GM12878 (cell line): Measurements from ENCODE around the gene ADCY5.
A peak's percentile ranks its signal among the peaks of the same experiment; 100 is the strongest.

Source experiments
- BCL11A ChIP-seq: IDR thresholded peaks from 2 replicates; pipeline ENCODE4 v1.6.1; 2011; ENCODE audit warnings: low read depth, low read length
- CBX5 ChIP-seq: sonication (generic); IDR thresholded peaks from 2 replicates; pipeline ENCODE4 v1.6.1; 2016; ENCODE audit warnings: low read depth, moderate library complexity, mild to moderate bottlenecking, inconsistent platforms
- MYC ChIP-seq: IDR thresholded peaks from 2 replicates; pipeline ENCODE4 v1.6.1; 2011; ENCODE audit warnings: mild to moderate bottlenecking, low read length, moderate library complexity, inconsistent platforms; ENCODE audit not compliant: insufficient read depth, insufficient replicate concordance, insufficient read length, severe bottlenecking
- NFXL1 ChIP-seq: fragments of 450-650 bp; IDR thresholded peaks from 2 replicates; pipeline ENCODE4 v1.6.1; 2017; ENCODE audit warnings: antibody characterized with exemption, mild to moderate bottlenecking, borderline replicate concordance
- NRF1 ChIP-seq: conservative IDR thresholded peaks from 2 replicates; pipeline ENCODE4 v1.6.1; 2011; ENCODE audit warnings: mild to moderate bottlenecking, low read depth, low read length, improper control_type of control experiment
- POLR2A ChIP-seq: IDR thresholded peaks from 2 replicates; pipeline ENCODE4 v1.6.1; 2011; ENCODE audit warnings: low read depth, mild to moderate bottlenecking, low read length
- POLR2AphosphoS2 ChIP-seq: IDR thresholded peaks from 2 replicates; pipeline ENCODE4 v1.6.1; 2011; ENCODE audit warnings: low read depth, mild to moderate bottlenecking, low read length, improper control_type of control experiment, moderate library complexity
- POLR2AphosphoS5 ChIP-seq: IDR thresholded peaks from 2 replicates; pipeline ENCODE4 v1.6.1; 2011; ENCODE audit warnings: mild to moderate bottlenecking, low read length, inconsistent platforms
- STAT1 ChIP-seq: fragments of 450-650 bp; conservative IDR thresholded peaks from 2 replicates; pipeline ENCODE4 v1.6.1; 2014; ENCODE audit warnings: antibody characterized with exemption, mild to moderate bottlenecking
- STAT3 ChIP-seq: IDR thresholded peaks from 2 replicates; pipeline ENCODE4 v1.6.1; 2011; ENCODE audit warnings: low read depth, low read length, improper control_type of control experiment
- TF ChIP-seq, protein P1 (sequence below): fragments of 450-650 bp; IDR thresholded peaks from 2 replicates; pipeline ENCODE4 v1.6.1; 2016; ENCODE audit warnings: mild to moderate bottlenecking
- TF ChIP-seq, protein P2 (sequence below): IDR thresholded peaks from 2 replicates; pipeline ENCODE4 v1.6.1; 2011; ENCODE audit warnings: borderline replicate concordance, low read depth, mild to moderate bottlenecking, moderate library complexity, mixed read lengths, low read length; ENCODE audit not compliant: insufficient read depth; ENCODE audit errors: extremely low read length
- TF ChIP-seq, protein P3 (sequence below): fragments of 450-650 bp; IDR thresholded peaks from 2 replicates; pipeline ENCODE4 v1.6.1; 2014; ENCODE audit warnings: mild to moderate bottlenecking

DNA sequence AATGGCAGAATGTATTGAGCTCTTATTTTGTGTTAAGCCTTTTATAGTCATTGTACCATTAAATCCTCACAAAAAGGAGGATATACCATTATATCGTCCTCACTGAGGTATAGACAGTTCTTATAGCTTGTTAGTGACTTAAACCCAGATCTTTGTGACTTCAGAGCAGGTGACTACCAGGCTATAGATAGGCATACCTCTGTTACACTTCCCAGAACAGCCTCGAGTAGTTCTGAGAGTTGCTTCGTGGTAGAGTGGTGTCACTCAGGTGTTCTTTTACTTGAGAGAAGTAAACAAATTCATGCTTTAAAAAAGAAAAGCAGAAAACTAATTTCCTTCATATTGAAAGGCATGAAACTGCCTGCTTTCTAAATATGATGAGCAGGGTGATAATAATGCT, 187.2 kb downstream of the ADCY5 start:
- TF ChIP-seq NFXL1: no peak
- TF ChIP-seq, protein P1, sequence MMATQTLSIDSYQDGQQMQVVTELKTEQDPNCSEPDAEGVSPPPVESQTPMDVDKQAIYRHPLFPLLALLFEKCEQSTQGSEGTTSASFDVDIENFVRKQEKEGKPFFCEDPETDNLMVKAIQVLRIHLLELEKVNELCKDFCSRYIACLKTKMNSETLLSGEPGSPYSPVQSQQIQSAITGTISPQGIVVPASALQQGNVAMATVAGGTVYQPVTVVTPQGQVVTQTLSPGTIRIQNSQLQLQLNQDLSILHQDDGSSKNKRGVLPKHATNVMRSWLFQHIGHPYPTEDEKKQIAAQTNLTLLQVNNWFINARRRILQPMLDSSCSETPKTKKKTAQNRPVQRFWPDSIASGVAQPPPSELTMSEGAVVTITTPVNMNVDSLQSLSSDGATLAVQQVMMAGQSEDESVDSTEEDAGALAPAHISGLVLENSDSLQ: peak; percentile 34; the same call in 1 of the 2 replicates
- no peak for TF ChIP-seq POLR2AphosphoS5
- no peak for TF ChIP-seq CBX5
- TF ChIP-seq NRF1: no peak
- no peak for TF ChIP-seq POLR2AphosphoS2
- no peak for TF ChIP-seq MYC
- no peak for TF ChIP-seq BCL11A
- TF ChIP-seq, protein P2, sequence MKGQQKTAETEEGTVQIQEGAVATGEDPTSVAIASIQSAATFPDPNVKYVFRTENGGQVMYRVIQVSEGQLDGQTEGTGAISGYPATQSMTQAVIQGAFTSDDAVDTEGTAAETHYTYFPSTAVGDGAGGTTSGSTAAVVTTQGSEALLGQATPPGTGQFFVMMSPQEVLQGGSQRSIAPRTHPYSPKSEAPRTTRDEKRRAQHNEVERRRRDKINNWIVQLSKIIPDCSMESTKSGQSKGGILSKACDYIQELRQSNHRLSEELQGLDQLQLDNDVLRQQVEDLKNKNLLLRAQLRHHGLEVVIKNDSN: no peak
- no peak for TF ChIP-seq STAT1
- TF ChIP-seq, protein P3, sequence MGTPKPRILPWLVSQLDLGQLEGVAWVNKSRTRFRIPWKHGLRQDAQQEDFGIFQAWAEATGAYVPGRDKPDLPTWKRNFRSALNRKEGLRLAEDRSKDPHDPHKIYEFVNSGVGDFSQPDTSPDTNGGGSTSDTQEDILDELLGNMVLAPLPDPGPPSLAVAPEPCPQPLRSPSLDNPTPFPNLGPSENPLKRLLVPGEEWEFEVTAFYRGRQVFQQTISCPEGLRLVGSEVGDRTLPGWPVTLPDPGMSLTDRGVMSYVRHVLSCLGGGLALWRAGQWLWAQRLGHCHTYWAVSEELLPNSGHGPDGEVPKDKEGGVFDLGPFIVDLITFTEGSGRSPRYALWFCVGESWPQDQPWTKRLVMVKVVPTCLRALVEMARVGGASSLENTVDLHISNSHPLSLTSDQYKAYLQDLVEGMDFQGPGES: no peak
- no peak for TF ChIP-seq POLR2A
- TF ChIP-seq STAT3: no peak
